GM19043 (cell line): Measurements from ENCODE around the gene FOXP1.

Experiments used
- ATAC-seq: cut with Tn5 transposase; IDR thresholded peaks from one replicate; pipeline ENCODE4 v1.9.1; 2021; ENCODE audit warnings: low read depth; ENCODE audit not compliant: unreplicated experiment

FOXP1 gene

GRCh38 chr3:71127052-71127831 is 456.3 kb downstream of the FOXP1 start:
- no peak for ATAC-seq

GRCh38 chr3:71125738-71126137 is 457.8 kb downstream of the FOXP1 start:
- no peak for ATAC-seq

GRCh38 chr3:71124048-71124447 is 459.5 kb downstream of the FOXP1 start:
- no peak for ATAC-seq

- no peak for ATAC-seq
Observed at GRCh38 chr3:71122641-71123040, 460.9 kb downstream of the FOXP1 start.

- no peak for ATAC-seq
Observed at GRCh38 chr3:71121429-71122167, 461.9 kb downstream of the FOXP1 start.

- ATAC-seq, result no peak
Observed at GRCh38 chr3:71120012-71120411, 463.5 kb downstream of the FOXP1 start.

GRCh38 chr3:71119171-71119570 is 464.4 kb downstream of the FOXP1 start:
- ATAC-seq, result no peak

GRCh38 chr3:71118436-71118835 is 465.1 kb downstream of the FOXP1 start:
- no peak for ATAC-seq

- no peak for ATAC-seq
Observed at GRCh38 chr3:71117572-71118247, 465.8 kb downstream of the FOXP1 start.

- ATAC-seq, result no peak
Observed at GRCh38 chr3:71114610-71115009, 468.9 kb downstream of the FOXP1 start.

GRCh38 chr3:71112576-71112975 is 471.0 kb downstream of the FOXP1 start:
- no peak for ATAC-seq

- ATAC-seq, result no peak
Observed at GRCh38 chr3:71111784-71112440, 471.6 kb downstream of the FOXP1 start.

- ATAC-seq, result no peak
Observed at GRCh38 chr3:71110385-71111222, 472.9 kb downstream of the FOXP1 start.

- no peak for ATAC-seq
Observed at GRCh38 chr3:71109977-71110285, 473.6 kb downstream of the FOXP1 start.

- no peak for ATAC-seq
Observed at GRCh38 chr3:71109241-71109976, 474.1 kb downstream of the FOXP1 start.

- no peak for ATAC-seq
Observed at GRCh38 chr3:71107926-71108325, 475.6 kb downstream of the FOXP1 start.

GRCh38 chr3:71104976-71105375 is 478.6 kb downstream of the FOXP1 start:
- no peak for ATAC-seq

GRCh38 chr3:71104556-71104955 is 479.0 kb downstream of the FOXP1 start:
- no peak for ATAC-seq

GRCh38 chr3:71104121-71104541 is 479.4 kb downstream of the FOXP1 start:
- ATAC-seq, result no peak
